Activated T-helper 2 cell treated with anti-CD3 and anti-CD28 coated beads, Interferon-gamma antibody, Interleukin-2, Interleukin-4, amounts not matched to agents 10 μg/mL and 5 μg/mL and 100 μg/mL, durations not matched to agents 14 hours and 24 hours and 36 hours (primary cell): ENCODE results near the gene LCMT1. TPM values are rescaled to one million over a fixed set of nuclear protein-coding genes. Genes with fewer than 3 reads are reported as not detected.

Experiments used
- DNase-seq: peaks from one replicate; pipeline ENCODE4 v3.0.0; 2021; ENCODE audit warnings: low spot score
- H3K27ac Mint-ChIP-seq: one replicate; pipeline ENCODE4 v1.8.0; 2021; ENCODE audit warnings: mixed read lengths
- H3K27me3 Mint-ChIP-seq: one replicate; pipeline ENCODE4 v1.8.0; 2021; ENCODE audit warnings: low read depth, mixed read lengths
- H3K36me3 Mint-ChIP-seq: one replicate; pipeline ENCODE4 v1.8.0; 2021; ENCODE audit warnings: low read depth, mixed read lengths
- H3K4me1 Mint-ChIP-seq: one replicate; pipeline ENCODE4 v1.8.0; 2021; ENCODE audit warnings: low read depth, mixed read lengths
- H3K4me3 Mint-ChIP-seq: one replicate; pipeline ENCODE4 v1.8.0; 2021; ENCODE audit warnings: low read depth, mild to moderate bottlenecking, moderate library complexity, mixed read lengths
- H3K9me3 Mint-ChIP-seq: one replicate; pipeline ENCODE4 v1.8.0; 2021; ENCODE audit warnings: mixed read lengths
- intact Hi-C: fragments of 100-400 bp; cut with micrococcal nuclease; formaldehyde crosslinking; loops from one replicate; pipeline ENCODE4 v1.15.1; 2023
- total RNA-seq: library from RNA; stranded (reverse); gene quantifications from 2 replicates; pipeline ENCODE4 v1.2.3, GENCODE V29; 2022

The LCMT1 gene
- total RNA-seq, 1 donor from 2014 or later = 38.6 TPM

DNA sequence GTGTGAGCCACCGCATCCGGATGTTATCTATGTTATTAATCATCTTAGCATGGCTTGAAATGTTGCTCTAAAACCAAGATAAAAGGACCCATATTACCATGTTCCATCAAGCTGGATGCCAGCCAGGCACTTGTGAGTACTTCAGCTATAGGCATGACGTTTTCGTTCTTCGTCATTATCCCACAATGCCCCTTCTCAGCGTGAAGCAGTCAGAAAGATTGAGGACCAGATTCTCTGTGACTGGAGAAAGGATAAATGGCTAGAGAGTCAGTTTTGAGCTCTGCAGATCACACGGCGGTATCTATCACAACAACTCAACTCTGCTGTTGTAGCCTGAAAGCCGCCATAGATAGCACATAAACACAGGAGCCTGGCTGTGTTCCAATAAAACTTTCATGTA lies 29.8 kb upstream of the LCMT1 start:
- Mint-ChIP-seq H3K9me3 (no peaks in the 10 kb centered on the region), H3K4me3 (no peak overlapping the region), H3K4me1 (no peaks in the 10 kb centered on the region), H3K27me3 (no peaks in the 10 kb centered on the region), H3K27ac (no peak overlapping the region), H3K36me3 (no peaks in the 10 kb centered on the region)
- intact Hi-C loops = no loop called here
- no peak for DNase-seq

DNA sequence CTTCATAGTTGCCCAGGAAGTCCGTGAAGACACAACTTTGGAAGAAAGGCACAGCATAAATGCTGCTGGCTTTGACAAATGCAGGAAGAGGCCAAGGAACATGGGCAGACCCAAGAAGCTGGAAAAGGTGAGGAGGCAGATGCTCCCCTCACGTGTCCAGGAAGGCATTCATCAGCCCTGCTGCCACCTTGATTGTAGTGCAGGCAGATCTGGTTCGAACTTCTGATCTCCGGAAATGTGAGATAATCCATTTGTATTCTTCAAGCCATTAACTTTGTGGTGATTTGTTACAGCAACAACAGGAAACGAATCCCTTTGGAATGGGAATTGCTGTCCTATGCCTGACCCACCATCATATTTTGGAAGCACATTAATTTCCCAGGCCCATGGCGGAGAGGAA lies 28.5 kb upstream of the LCMT1 start:
- H3K4me3 Mint-ChIP-seq = no peak overlapping the region
- H3K27me3 Mint-ChIP-seq = no peaks in the 10 kb centered on the region
- H3K36me3 Mint-ChIP-seq = no peaks in the 10 kb centered on the region
- intact Hi-C loops = no loop called here
- DNase-seq = no peak
- H3K9me3 Mint-ChIP-seq = no peaks in the 10 kb centered on the region
- no peaks in the 10 kb centered on the region for H3K4me1 Mint-ChIP-seq
- H3K27ac Mint-ChIP-seq = no peak overlapping the region

DNA sequence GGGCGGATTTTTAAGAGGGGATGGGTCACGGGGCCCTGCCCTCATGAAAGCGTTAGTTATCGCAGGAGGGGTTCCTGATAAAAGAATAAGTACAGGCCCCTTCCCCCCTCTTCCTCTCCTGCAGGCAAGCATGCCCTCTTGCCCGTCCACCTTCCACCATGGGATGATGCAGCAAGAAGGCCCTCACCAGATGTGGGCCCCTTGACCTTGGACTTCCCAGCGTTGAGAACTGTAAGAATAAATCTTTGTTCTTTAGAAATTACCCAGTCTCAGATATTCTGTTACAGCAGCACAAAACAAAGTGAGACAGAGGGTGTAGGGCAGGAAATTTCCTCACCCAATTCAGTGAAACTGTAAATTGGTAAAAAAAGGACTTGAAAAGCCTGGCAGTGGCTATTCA lies 27.8 kb upstream of the LCMT1 start:
- no peak for DNase-seq
- Mint-ChIP-seq H3K9me3 (no peaks in the 10 kb centered on the region), H3K27ac (no peak overlapping the region), H3K36me3 (no peaks in the 10 kb centered on the region), H3K4me1 (no peaks in the 10 kb centered on the region), H3K27me3 (no peaks in the 10 kb centered on the region), H3K4me3 (no peak overlapping the region)
- intact Hi-C loops = no loop called here

DNA sequence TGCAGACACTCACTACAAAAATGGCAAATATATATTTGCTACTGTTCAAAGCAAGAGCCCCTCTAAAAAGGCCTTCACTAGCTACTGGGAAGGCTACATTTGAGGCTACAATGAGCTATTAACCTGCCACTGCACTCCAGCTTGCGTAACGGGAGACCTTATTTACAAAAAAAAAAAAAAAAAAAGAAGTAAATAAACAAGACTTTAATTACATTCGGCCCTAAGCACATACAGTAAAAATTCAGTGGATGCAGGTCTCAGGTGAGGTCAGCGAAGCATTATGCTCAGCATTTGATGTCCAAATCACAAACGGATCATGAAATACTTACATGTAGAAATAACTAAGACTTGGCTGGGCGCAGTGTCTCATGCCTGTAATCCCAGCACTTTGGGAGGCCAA lies 26.7 kb upstream of the LCMT1 start:
- no peaks in the 10 kb centered on the region for H3K4me1 Mint-ChIP-seq
- no peaks in the 10 kb centered on the region for H3K27me3 Mint-ChIP-seq
- H3K27ac Mint-ChIP-seq = no peak overlapping the region
- intact Hi-C loops = no loop called here
- DNase-seq = no peak
- no peaks in the 10 kb centered on the region for H3K9me3 Mint-ChIP-seq
- no peak overlapping the region for H3K4me3 Mint-ChIP-seq
- no peaks in the 10 kb centered on the region for H3K36me3 Mint-ChIP-seq

DNA sequence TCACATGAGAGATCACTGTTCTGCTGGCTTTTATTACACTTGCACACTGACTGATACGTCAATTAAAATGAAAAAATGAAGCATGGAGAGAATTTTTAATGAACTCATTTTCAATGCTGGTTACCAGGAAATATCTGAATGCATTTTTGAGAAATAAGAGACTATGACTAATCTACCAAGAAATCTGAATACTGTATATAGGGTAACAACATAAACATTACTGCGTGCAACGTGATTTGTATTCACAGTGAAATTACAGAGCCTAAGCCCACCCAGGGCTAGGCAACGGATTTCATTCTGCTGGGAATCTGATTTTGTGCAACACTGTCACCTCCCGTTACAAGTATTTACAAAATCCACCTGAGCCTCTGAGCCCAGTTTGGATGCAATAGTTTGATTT lies 23.8 kb upstream of the LCMT1 start:
- no peak for DNase-seq
- Mint-ChIP-seq H3K27ac (no peak overlapping the region), H3K36me3 (no peaks in the 10 kb centered on the region), H3K27me3 (no peaks in the 10 kb centered on the region), H3K4me1 (peaks cover 3% of the 10 kb centered on the region), H3K9me3 (no peaks in the 10 kb centered on the region), H3K4me3 (no peak overlapping the region)
- intact Hi-C loops = no loop called here

DNA sequence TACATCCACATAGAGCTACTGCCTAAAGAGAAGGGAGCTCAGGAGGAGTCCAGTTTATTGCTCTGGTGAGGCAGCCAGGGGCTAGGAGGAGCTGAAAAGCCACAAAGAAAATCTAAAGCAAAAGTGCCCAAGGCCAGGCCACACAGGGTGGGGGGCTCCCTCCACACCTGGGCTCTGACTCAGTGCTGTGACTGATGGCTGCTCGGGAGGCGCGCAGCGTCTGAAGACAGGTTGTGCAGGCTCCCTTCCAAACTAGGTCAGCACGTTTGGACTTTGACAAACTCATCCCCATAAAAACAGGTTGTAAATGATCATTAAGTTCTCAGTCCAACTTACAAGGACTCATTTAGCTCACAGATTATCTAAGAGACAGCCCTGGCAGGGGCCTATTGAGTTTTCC lies 22.2 kb upstream of the LCMT1 start:
- Mint-ChIP-seq H3K4me3 (no peak overlapping the region), H3K27me3 (no peaks in the 10 kb centered on the region), H3K9me3 (no peaks in the 10 kb centered on the region), H3K4me1 (peaks cover 17% of the 10 kb centered on the region), H3K27ac (no peak overlapping the region), H3K36me3 (no peaks in the 10 kb centered on the region)
- intact Hi-C loops = no loop called here
- DNase-seq = no peak

DNA sequence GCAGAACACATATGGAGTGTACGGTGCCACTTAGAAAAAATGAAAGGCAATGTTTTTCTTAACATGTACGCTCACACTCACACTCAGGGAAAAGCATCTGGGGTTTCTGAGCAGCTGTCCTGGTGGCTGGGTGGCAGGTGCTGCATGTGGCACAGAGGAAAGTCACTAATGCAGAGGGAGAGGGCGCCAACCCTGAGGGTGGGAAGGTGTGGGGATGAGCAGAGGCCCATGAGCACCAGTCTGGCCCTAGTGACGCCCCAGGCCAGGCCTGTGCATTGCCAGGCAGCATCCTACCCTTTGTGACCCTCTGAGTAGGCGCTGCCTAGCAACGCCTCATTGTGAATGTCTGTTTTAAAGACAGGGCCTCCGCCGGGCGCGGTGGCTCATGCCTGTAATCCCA lies 19.1 kb upstream of the LCMT1 start:
- H3K4me3 Mint-ChIP-seq = no peak overlapping the region
- intact Hi-C loops = loop anchor here (2.0 kb wide), 1 partner anchor 26 kb away; no protein-coding TSS in a partner anchor
- H3K9me3 Mint-ChIP-seq = no peaks in the 10 kb centered on the region
- H3K36me3 Mint-ChIP-seq = peaks cover 9% of the 10 kb centered on the region
- DNase-seq = no peak
- H3K4me1 Mint-ChIP-seq = peaks cover 28% of the 10 kb centered on the region
- peak overlapping the region; percentile 47 for H3K27ac Mint-ChIP-seq
- peaks cover 2% of the 10 kb centered on the region for H3K27me3 Mint-ChIP-seq

DNA sequence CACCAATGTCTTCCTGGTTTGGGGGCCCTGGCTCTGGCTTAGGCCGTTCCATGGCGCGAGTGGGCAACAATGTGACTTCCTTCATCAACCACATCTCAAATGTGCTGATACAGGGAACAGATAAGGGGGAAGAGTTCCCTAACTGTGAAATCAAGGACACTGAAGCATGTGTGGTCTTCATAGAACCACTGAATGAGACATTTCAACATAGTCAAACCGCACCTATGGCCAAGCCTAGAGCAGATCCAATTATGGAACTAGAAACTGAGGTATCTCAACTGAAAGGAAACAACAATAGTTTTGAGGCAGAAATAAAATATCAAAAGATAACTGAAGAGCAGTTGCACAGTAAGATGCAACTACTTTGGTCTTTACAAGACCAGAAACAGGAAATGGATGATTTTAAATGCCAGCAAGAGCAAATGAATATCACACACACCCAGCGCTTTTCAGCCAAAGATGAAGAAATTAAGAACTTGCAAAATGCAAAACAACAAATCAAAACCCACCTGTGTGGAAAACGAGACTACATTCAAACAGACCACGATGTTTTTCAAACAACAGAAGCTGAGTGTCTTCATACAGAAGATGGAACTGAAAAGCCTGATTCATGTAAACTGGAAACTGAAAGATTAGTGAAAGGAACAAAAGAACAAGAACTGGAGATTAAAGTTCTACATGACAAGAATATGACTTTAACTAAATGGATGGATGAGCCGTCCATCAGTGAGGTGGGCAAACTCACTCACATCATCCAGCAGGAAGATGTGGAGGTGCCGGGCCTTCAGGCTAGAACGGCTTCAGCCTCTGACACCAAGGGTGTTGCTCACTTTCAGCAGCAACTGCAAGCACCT lies 18.1 kb upstream of the LCMT1 start:
- DNase-seq = peak; percentile 21
- peaks cover 28% of the 10 kb centered on the region for H3K4me1 Mint-ChIP-seq
- intact Hi-C loops = loop anchor here (1.0 to 2.0 kb wide), 2 partner anchors 14 to 27 kb away; no protein-coding TSS in a partner anchor
- peaks cover 9% of the 10 kb centered on the region for H3K36me3 Mint-ChIP-seq
- peak overlapping the region; percentile 85 for H3K27ac Mint-ChIP-seq
- H3K4me3 Mint-ChIP-seq = peak overlapping the region; percentile 28
- no peaks in the 10 kb centered on the region for H3K9me3 Mint-ChIP-seq
- peaks cover 2% of the 10 kb centered on the region for H3K27me3 Mint-ChIP-seq

DNA sequence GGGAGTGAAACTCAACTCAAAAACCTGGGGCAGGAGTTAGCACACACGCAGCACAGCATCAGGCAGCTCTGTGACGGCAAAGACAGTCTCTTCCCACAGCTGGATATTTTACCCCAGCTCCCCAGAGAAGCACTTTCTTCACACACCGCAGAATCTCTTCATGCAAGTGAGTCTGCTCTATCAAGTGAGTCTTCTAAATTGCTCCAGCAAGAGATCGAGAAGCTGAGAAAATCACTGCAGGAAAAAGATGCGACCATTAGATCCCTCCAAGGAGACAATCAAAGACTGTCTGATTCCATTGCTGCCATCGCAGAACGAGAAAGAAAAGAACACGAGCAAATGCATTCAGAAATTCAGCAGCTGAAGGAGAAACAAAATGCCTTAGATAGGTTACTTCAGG lies 16.9 kb upstream of the LCMT1 start:
- Mint-ChIP-seq H3K4me3 (no peak overlapping the region), H3K36me3 (peaks cover 9% of the 10 kb centered on the region), H3K27me3 (peaks cover 2% of the 10 kb centered on the region), H3K4me1 (peaks cover 28% of the 10 kb centered on the region), H3K27ac (peak overlapping the region; percentile 85), H3K9me3 (no peaks in the 10 kb centered on the region)
- no peak for DNase-seq
- intact Hi-C loops = no loop called here

DNA sequence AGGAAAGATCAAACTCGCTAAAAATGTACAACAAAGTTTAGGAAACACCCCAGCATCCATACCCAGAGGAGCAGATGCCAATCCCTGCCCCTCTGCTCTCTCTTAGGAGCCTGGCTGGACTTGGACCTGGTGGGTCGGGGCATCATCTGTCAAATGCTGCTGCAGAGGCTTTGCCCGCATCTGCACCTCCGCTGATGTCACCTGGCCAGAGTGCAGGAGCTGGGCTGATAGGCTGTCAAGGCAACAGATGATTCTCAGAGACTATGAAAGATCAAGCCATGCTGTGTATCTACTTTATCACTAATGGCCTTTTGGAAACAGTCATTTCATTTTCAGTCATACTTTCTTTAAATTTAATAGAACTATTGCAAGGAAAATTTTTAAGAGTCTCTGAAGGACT lies 15.9 kb upstream of the LCMT1 start:
- intact Hi-C loops = no loop called here
- H3K4me1 Mint-ChIP-seq = peaks cover 28% of the 10 kb centered on the region
- no peak overlapping the region for H3K27ac Mint-ChIP-seq
- no peak overlapping the region for H3K4me3 Mint-ChIP-seq
- peaks cover 2% of the 10 kb centered on the region for H3K27me3 Mint-ChIP-seq
- H3K9me3 Mint-ChIP-seq = no peaks in the 10 kb centered on the region
- peaks cover 9% of the 10 kb centered on the region for H3K36me3 Mint-ChIP-seq
- DNase-seq = no peak

DNA sequence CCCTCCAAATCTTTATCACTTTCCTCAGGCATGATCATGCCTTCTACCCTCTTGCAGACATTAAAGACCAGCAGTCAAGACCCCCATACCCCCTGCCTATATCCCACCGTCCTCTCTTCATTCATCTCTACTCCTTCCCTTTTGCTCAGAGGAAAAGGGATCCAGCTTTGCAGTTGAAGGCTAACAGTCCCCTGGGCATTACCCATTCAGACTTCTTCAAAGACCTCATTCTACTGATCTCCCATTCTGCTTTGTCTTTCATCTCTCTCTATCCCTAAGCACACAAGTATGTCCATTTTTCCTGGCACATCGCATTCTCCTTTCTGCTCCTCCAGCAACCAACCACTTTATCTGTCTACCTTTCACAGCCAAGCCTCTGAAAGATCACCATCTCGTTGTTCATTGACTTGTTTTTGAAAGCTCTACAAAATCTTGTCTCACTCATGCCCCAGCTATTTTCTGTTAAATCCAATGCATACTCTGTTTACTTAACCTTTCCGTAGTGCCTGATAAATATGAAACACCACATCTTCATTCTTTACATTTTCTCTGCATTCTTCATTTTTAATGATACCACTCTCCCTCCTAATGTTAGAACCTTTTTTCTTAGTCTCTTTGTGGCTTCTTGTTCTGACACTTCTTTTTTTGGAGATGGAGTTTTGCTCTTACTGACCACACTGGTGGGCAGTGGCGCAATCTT lies 14.1 kb upstream of the LCMT1 start:
- intact Hi-C loops = no loop called here
- Mint-ChIP-seq H3K9me3 (no peaks in the 10 kb centered on the region), H3K4me1 (peaks cover 25% of the 10 kb centered on the region), H3K4me3 (no peak overlapping the region), H3K27ac (no peak overlapping the region), H3K27me3 (peaks cover 2% of the 10 kb centered on the region), H3K36me3 (peaks cover 9% of the 10 kb centered on the region)
- no peak for DNase-seq

DNA sequence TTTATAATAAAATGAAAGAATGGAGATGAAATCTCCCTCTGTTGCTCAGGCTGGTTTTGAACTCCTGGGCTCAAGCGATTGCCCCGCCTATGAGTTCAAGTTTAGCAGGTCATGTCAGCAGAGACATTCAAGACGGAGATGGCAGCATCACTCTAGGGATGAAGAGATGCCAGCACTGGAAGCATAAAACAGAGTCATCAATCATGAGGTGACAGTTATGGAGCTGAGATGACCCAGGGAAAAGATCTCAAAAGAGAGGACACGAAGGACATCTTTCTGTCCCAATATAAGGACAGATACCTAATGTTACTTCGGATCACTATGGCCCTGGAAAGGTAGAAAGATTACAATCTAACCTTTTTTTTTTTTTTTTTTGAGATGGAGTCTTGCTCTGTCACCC lies 11.0 kb upstream of the LCMT1 start:
- Mint-ChIP-seq H3K27me3 (no peaks in the 10 kb centered on the region), H3K9me3 (no peaks in the 10 kb centered on the region), H3K4me1 (peaks cover under 1% of the 10 kb centered on the region), H3K27ac (no peak overlapping the region), H3K4me3 (no peak overlapping the region), H3K36me3 (no peaks in the 10 kb centered on the region)
- intact Hi-C loops = no loop called here
- DNase-seq = no peak
